Esophagus muscularis mucosa (tissue), 4 donors: Measurements from ENCODE around the gene PLEKHG7. TPM values are rescaled to one million over a fixed set of nuclear protein-coding genes. Genes with fewer than 3 reads are reported as not detected.

Source experiments
- DNase-seq: peaks from one replicate; pipeline ENCODE4 v3.0.0-alpha.2; 2017; ENCODE audit errors: extremely low spot score
- H3K27ac ChIP-seq, 4 donors: fragments of 200-600 bp; sonication (generic); replicated peaks in 1 of 4; 1 replicate in 3 of 4; 2 replicates in 1 of 4; pipeline ENCODE4 v1.5.1; 2016 to 2019; ENCODE audit warnings: mild to moderate bottlenecking in 1 of 4
- H3K27me3 ChIP-seq, 4 donors: fragments of 200-600 bp; sonication (generic); one replicate each; pipeline versions ENCODE4 v1.5.1 to v1.6.0; 2016 to 2019
- H3K36me3 ChIP-seq, 4 donors: fragments of 200-600 bp; sonication (generic); one replicate each; pipeline ENCODE4 v1.5.1; 2016 to 2019
- H3K4me1 ChIP-seq, 4 donors: fragments of 200-600 bp; sonication (generic); one replicate each; pipeline ENCODE4 v1.5.1; 2016 to 2019
- H3K4me3 ChIP-seq, 4 donors: fragments of 200-600 bp; sonication (generic); 1 replicate in 2 of 4; 2 replicates in 2 of 4; pipeline ENCODE4 v1.5.1; 2016 to 2019; ENCODE audit warnings: mild to moderate bottlenecking in 4 of 4, moderate library complexity in 1 of 4
- H3K9me3 ChIP-seq, 4 donors: fragments of 200-600 bp; sonication (generic); 1 replicate in 3 of 4; 2 replicates in 1 of 4; pipeline ENCODE4 v1.5.1; 2016 to 2019
- CTCF ChIP-seq, 3 experiments: fragments of 200-600 bp in 2 of 3; fragments of 450-650 bp in 1 of 3; sonication (generic) in 2 of 3; IDR thresholded peaks; one replicate each; pipeline ENCODE4 v1.5.1; 2017 to 2019; ENCODE audit warnings: antibody characterized with exemption in 3 of 3, mild to moderate bottlenecking in 2 of 3, moderate library complexity in 1 of 3
- EP300 ChIP-seq: sonication (generic); formaldehyde crosslinking; IDR thresholded peaks from one replicate; pipeline ENCODE4 v1.6.1; 2017; ENCODE audit warnings: antibody characterized with exemption
- POLR2A ChIP-seq: fragments of 450-650 bp; IDR thresholded peaks from one replicate; pipeline ENCODE4 v1.6.1; 2017; ENCODE audit warnings: antibody characterized with exemption, moderate library complexity, mild to moderate bottlenecking, low read depth
- POLR2AphosphoS5 ChIP-seq, 2 donors: sonication (generic); formaldehyde crosslinking; IDR thresholded peaks; one replicate each; pipeline ENCODE4 v1.6.1; 2017; ENCODE audit warnings: antibody characterized with exemption in 2 of 2
- WGBS: methylation state at CpG from one replicate; pipeline ENCODE4 v1.1.5; 2018; 5-methylcytosine and 5-hydroxymethylcytosine counted together
- intact Hi-C: fragments of 100-400 bp; cut with DNase I; formaldehyde crosslinking; loops from one replicate; pipeline ENCODE4 v1.15.1; 2023
- total RNA-seq, 4 donors: library from RNA; depleted of rRNA; stranded (reverse); fragments of >200 nt; gene quantifications; one replicate each; pipeline versions ENCODE4 v1.1.0 to v1.2.1, GENCODE V29; 2016

Gene PLEKHG7
- total RNA-seq, 4 donors from 2014 or later, result not detected

- 97% methylated on average over 5 of the region's 5 CpGs for WGBS
- Histone ChIP-seq H3K36me3 (no peaks in the 10 kb centered on the region), H3K4me1 (peaks cover 0 to 8% (median 4%) of the 10 kb centered on the region in 4 donors), H3K4me3 (no peak overlapping the region), H3K9me3 (no peaks in the 10 kb centered on the region), H3K27ac (no peak overlapping the region), H3K27me3 (no peaks in the 10 kb centered on the region)
- TF ChIP-seq CTCF (IDR thresholded peaks at IDR 0.05) (no peak), POLR2A (no peak), POLR2AphosphoS5 (IDR thresholded peaks at IDR 0.05) (no peak), EP300 (no peak)
- no peak for DNase-seq
- intact Hi-C loops, result no loop called here
Observed at GRCh38 chr12:92695056-92695455, 7.7 kb upstream of the PLEKHG7 start.

- Histone ChIP-seq H3K27me3 (no peaks in the 10 kb centered on the region), H3K4me3 (no peak overlapping the region), H3K36me3 (no peaks in the 10 kb centered on the region), H3K27ac (no peak overlapping the region), H3K9me3 (no peaks in the 10 kb centered on the region), H3K4me1 (peaks cover 0 to 8% (median 4%) of the 10 kb centered on the region in 4 donors)
- TF ChIP-seq POLR2A, result no peak
- no peak for TF ChIP-seq CTCF (IDR thresholded peaks at IDR 0.05)
- TF ChIP-seq POLR2AphosphoS5 (IDR thresholded peaks at IDR 0.05), result no peak
- no peak for TF ChIP-seq EP300
- DNase-seq, result no peak
- intact Hi-C loops, result no loop called here
- 87% methylated on average over 1 of the region's 1 CpG for WGBS
Observed at GRCh38 chr12:92695577-92695976, 7.2 kb upstream of the PLEKHG7 start.

GRCh38 chr12:92696216-92696615, 6.6 kb upstream of the PLEKHG7 start:
- H3K27ac ChIP-seq, result no peak overlapping the region
- TF ChIP-seq EP300 (no peak), POLR2A (no peak), POLR2AphosphoS5 (IDR thresholded peaks at IDR 0.05) (no peak), CTCF (IDR thresholded peaks at IDR 0.05) (no peak)
- intact Hi-C loops, result no loop called here
- DNase-seq, result no peak
- peaks cover 0 to 8% (median 4%) of the 10 kb centered on the region in 4 donors for H3K4me1 ChIP-seq
- H3K9me3 ChIP-seq, result no peaks in the 10 kb centered on the region
- no peak overlapping the region for H3K4me3 ChIP-seq
- no peaks in the 10 kb centered on the region for H3K36me3 ChIP-seq
- H3K27me3 ChIP-seq, result no peaks in the 10 kb centered on the region

GRCh38 chr12:92698474-92698873, 4.3 kb upstream of the PLEKHG7 start:
- Histone ChIP-seq H3K27ac (no peak overlapping the region), H3K4me3 (no peak overlapping the region), H3K27me3 (no peaks in the 10 kb centered on the region), H3K9me3 (no peaks in the 10 kb centered on the region), H3K4me1 (peaks cover 0 to 8% (median 4%) of the 10 kb centered on the region in 4 donors), H3K36me3 (no peaks in the 10 kb centered on the region)
- no peak for DNase-seq
- intact Hi-C loops, result no loop called here
- no peak for TF ChIP-seq POLR2A

- no peaks in the 10 kb centered on the region for H3K9me3 ChIP-seq
- H3K27me3 ChIP-seq, result no peaks in the 10 kb centered on the region
- intact Hi-C loops, result no loop called here
- TF ChIP-seq POLR2A (no peak), POLR2AphosphoS5 (IDR thresholded peaks at IDR 0.05) (no peak), EP300 (no peak), CTCF (IDR thresholded peaks at IDR 0.05) (no peak)
- no peak overlapping the region for H3K27ac ChIP-seq
- no peaks in the 10 kb centered on the region for H3K36me3 ChIP-seq
- H3K4me3 ChIP-seq, result no peak overlapping the region
- no peak for DNase-seq
- peaks cover 0 to 3% (median under 1%) of the 10 kb centered on the region in 4 donors for H3K4me1 ChIP-seq
- 88% methylated on average over 1 of the region's 1 CpG for WGBS
Observed at GRCh38 chr12:92701441-92701840, 1.3 kb upstream of the PLEKHG7 start.
